HepG2 (cell line): Measurements from ENCODE around the gene SMAP2.

Experiments used
- CEBPZ ChIP-seq: IDR thresholded peaks from 2 replicates; pipeline ENCODE4 v1.6.1; 2012; ENCODE audit warnings: low read length, improper control_type of control experiment
- ETS1 ChIP-seq: sonication (generic); formaldehyde crosslinking; IDR thresholded peaks from 2 replicates; pipeline ENCODE4 v1.4.0; 2020; ENCODE audit warnings: missing genetic modification reagents
- EZH2 ChIP-seq: conservative IDR thresholded peaks from 2 replicates; pipeline ENCODE4 v1.6.1; 2012; ENCODE audit warnings: mild to moderate bottlenecking, low read depth, low read length, moderate library complexity
- FOXP4 ChIP-seq: sonication (generic); formaldehyde crosslinking; IDR thresholded peaks from 2 replicates; pipeline ENCODE4 v1.4.0; 2020; ENCODE audit warnings: missing genetic modification reagents
- POLR2AphosphoS5 ChIP-seq: IDR thresholded peaks from 2 replicates; pipeline ENCODE4 v1.6.1; 2012; ENCODE audit warnings: low read depth, low read length
- RXRA ChIP-seq: sonication (generic); formaldehyde crosslinking; IDR thresholded peaks from 2 replicates; pipeline ENCODE4 v1.5.1; 2020; ENCODE audit warnings: missing genetic modification reagents
- ZBTB4 ChIP-seq: sonication (generic); formaldehyde crosslinking; IDR thresholded peaks from 2 replicates; pipeline ENCODE4 v1.4.0; 2020; ENCODE audit warnings: missing genetic modification reagents, mild to moderate bottlenecking, borderline replicate concordance

GRCh38 chr1:40409467-40409866 lies 35.9 kb downstream of the SMAP2 start:
- TF ChIP-seq POLR2AphosphoS5 (no peak), FOXP4 (CRISPR knock-in tag) (no peak), EZH2 (no peak), CEBPZ (no peak), ZBTB4 (no peak), ETS1 (CRISPR knock-in tag) (no peak), RXRA (CRISPR knock-in tag) (no peak)
